Parathyroid adenoma (tissue), 2 donors: ENCODE results near the gene ATP8B3.

Source experiments
- H2AFZ ChIP-seq: fragments of 300-600 bp; sonication (generic); one replicate; pipeline ENCODE4 v1.7.0; 2017; ENCODE audit warnings: antibody characterized with exemption, mild to moderate bottlenecking
- H3K27ac ChIP-seq: fragments of 300-600 bp; sonication (generic); one replicate; pipeline ENCODE4 v1.7.0; 2017
- H3K27me3 ChIP-seq: fragments of 300-600 bp; sonication (generic); one replicate; pipeline ENCODE4 v1.7.0; 2017; ENCODE audit warnings: low read length; ENCODE audit not compliant: control insufficient read depth, insufficient read depth
- H3K36me3 ChIP-seq: fragments of 300-600 bp; sonication (generic); one replicate; pipeline ENCODE4 v1.7.0; 2017; ENCODE audit warnings: low read length; ENCODE audit not compliant: control insufficient read depth, insufficient read depth
- H3K4me1 ChIP-seq: fragments of 300-600 bp; sonication (generic); one replicate; pipeline ENCODE4 v1.7.0; 2017; ENCODE audit warnings: control low read depth
- H3K4me2 ChIP-seq: fragments of 300-600 bp; sonication (generic); one replicate; pipeline ENCODE4 v1.7.0; 2017; ENCODE audit warnings: low read length
- H3K4me3 ChIP-seq: fragments of 300-600 bp; sonication (generic); one replicate; pipeline ENCODE4 v1.7.0; 2017; ENCODE audit warnings: low read depth, low read length
- H3K79me2 ChIP-seq: fragments of 300-600 bp; sonication (generic); one replicate; pipeline ENCODE4 v1.7.0; 2017; ENCODE audit warnings: control low read depth
- H3K9ac ChIP-seq: fragments of 300-600 bp; sonication (generic); one replicate; pipeline ENCODE4 v1.7.0; 2017; ENCODE audit warnings: mild to moderate bottlenecking
- H3K9me3 ChIP-seq: fragments of 300-600 bp; sonication (generic); one replicate; pipeline ENCODE4 v1.7.0; 2017; ENCODE audit warnings: low read length; ENCODE audit not compliant: control insufficient read depth
- TF ChIP-seq, protein P1 (sequence below): fragments of 300-600 bp; sonication (generic); IDR thresholded peaks from one replicate; pipeline ENCODE4 v1.7.0; 2017; ENCODE audit warnings: antibody characterized with exemption, mild to moderate bottlenecking
- donor health status: primary hyperparathyroidism.

ATP8B3 gene

DNA sequence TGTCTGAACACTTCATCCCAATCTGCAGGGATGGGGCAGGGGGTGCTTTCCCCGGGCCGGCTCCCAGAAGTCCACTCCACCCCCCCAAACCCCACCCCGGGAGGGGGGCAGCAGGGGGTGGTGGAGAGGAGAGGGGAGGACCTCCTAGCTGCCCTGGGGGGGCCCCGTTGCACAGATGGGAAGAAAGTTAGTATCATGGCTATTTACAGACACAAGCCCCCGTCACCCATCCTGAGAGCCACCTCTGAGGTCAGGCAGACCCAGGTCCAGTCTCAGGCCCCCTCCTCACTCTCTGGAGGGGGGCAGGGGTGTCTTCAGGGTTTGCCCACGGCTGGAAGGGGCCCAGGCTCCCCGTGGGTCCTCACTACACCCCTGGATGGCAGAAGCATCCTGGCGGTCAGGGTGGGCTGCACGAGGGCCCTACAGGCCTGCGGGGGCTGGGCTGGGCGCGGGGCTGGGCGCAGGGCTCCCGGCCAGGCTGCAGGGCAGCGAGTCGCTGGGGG lies 42.0 kb upstream of the ATP8B3 start:
- H3K4me1 ChIP-seq = peaks cover 3% of the 10 kb centered on the region
- no peak overlapping the region for H3K4me2 ChIP-seq
- no peaks in the 10 kb centered on the region for H3K27me3 ChIP-seq
- H2AFZ ChIP-seq = no peak overlapping the region
- H3K9ac ChIP-seq = no peak overlapping the region
- H3K27ac ChIP-seq = no peak overlapping the region
- peaks cover 7% of the 10 kb centered on the region for H3K79me2 ChIP-seq
- TF ChIP-seq, protein P1, sequence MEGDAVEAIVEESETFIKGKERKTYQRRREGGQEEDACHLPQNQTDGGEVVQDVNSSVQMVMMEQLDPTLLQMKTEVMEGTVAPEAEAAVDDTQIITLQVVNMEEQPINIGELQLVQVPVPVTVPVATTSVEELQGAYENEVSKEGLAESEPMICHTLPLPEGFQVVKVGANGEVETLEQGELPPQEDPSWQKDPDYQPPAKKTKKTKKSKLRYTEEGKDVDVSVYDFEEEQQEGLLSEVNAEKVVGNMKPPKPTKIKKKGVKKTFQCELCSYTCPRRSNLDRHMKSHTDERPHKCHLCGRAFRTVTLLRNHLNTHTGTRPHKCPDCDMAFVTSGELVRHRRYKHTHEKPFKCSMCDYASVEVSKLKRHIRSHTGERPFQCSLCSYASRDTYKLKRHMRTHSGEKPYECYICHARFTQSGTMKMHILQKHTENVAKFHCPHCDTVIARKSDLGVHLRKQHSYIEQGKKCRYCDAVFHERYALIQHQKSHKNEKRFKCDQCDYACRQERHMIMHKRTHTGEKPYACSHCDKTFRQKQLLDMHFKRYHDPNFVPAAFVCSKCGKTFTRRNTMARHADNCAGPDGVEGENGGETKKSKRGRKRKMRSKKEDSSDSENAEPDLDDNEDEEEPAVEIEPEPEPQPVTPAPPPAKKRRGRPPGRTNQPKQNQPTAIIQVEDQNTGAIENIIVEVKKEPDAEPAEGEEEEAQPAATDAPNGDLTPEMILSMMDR = no peak
- H3K9me3 ChIP-seq = no peaks in the 10 kb centered on the region
- H3K4me3 ChIP-seq = no peak overlapping the region
- no peaks in the 10 kb centered on the region for H3K36me3 ChIP-seq

- no peaks in the 10 kb centered on the region for H3K27me3 ChIP-seq
- TF ChIP-seq, protein P1 = peak; percentile 88
- H3K36me3 ChIP-seq = no peaks in the 10 kb centered on the region
- peak overlapping the region; percentile 19 for H3K4me2 ChIP-seq
- H3K4me1 ChIP-seq = peaks cover 3% of the 10 kb centered on the region
- H2AFZ ChIP-seq = no peak overlapping the region
- no peaks in the 10 kb centered on the region for H3K9me3 ChIP-seq
- no peak overlapping the region for H3K27ac ChIP-seq
- H3K4me3 ChIP-seq = no peak overlapping the region
- H3K9ac ChIP-seq = no peak overlapping the region
- H3K79me2 ChIP-seq = peaks cover 7% of the 10 kb centered on the region
Observed at GRCh38 chr19:1853295-1854038, 41.4 kb upstream of the ATP8B3 start.

GRCh38 chr19:1852581-1853128 lies 40.6 kb upstream of the ATP8B3 start:
- TF ChIP-seq, protein P1 = no peak
- Histone ChIP-seq H3K9ac (no peak overlapping the region), H2AFZ (no peak overlapping the region), H3K79me2 (peaks cover 10% of the 10 kb centered on the region), H3K4me1 (peaks cover 3% of the 10 kb centered on the region), H3K36me3 (no peaks in the 10 kb centered on the region), H3K9me3 (no peaks in the 10 kb centered on the region), H3K27me3 (no peaks in the 10 kb centered on the region), H3K4me2 (no peak overlapping the region), H3K4me3 (no peak overlapping the region), H3K27ac (no peak overlapping the region)

DNA sequence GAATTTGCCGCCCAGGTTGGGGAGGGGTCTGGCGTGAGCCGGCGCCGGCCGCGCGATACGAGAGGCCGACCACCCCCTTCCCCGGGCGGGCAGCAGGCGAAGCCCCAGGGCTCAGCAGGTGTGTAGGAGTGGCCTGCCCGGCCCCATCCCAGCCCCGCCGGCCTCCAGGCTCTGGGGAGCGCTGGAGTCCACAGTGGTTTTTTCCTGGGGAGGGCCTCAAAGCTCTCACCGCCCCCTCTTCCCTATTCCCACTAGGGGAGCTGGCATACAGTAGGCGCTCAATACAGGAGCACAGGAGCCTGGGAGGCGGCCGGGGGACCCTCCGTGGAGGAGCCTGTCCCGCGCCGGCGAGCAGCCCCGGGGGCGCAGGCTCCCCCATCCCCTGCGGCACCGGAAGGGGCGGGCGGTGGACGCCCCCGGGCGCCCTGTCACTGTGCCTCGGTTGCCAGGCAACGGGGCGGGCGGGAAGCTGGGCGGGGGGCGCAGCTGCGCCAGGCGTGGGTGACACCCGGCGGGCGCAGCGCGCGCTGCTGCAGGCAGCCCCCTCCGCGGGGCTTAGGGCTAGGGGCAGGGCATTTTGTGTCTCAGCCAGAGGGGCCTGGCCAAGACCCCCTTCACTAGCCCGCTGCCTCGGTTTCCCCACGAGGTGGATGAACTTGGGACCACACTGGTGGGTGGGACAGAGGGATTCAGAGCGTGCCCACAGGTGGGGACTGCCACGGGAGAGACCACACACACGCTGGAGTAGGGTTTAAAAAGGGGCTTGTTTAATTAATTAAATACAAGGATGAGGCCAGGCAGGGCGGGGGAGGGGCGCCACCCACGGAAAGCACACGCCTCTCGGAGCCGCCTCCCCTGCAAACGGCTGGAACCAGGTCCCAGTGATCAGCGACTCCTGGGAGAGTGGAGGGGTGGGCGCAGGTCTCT lies 39.8 kb upstream of the ATP8B3 start:
- H3K27ac ChIP-seq = no peak overlapping the region
- peaks cover 18% of the 10 kb centered on the region for H3K79me2 ChIP-seq
- H3K4me2 ChIP-seq = no peak overlapping the region
- no peaks in the 10 kb centered on the region for H3K27me3 ChIP-seq
- H3K4me1 ChIP-seq = peaks cover 6% of the 10 kb centered on the region
- no peaks in the 10 kb centered on the region for H3K36me3 ChIP-seq
- no peaks in the 10 kb centered on the region for H3K9me3 ChIP-seq
- H3K4me3 ChIP-seq = no peak overlapping the region
- H3K9ac ChIP-seq = no peak overlapping the region
- TF ChIP-seq, protein P1 = no peak
- H2AFZ ChIP-seq = no peak overlapping the region
